Measurements from ENCODE around the gene NOL9.

DNA sequence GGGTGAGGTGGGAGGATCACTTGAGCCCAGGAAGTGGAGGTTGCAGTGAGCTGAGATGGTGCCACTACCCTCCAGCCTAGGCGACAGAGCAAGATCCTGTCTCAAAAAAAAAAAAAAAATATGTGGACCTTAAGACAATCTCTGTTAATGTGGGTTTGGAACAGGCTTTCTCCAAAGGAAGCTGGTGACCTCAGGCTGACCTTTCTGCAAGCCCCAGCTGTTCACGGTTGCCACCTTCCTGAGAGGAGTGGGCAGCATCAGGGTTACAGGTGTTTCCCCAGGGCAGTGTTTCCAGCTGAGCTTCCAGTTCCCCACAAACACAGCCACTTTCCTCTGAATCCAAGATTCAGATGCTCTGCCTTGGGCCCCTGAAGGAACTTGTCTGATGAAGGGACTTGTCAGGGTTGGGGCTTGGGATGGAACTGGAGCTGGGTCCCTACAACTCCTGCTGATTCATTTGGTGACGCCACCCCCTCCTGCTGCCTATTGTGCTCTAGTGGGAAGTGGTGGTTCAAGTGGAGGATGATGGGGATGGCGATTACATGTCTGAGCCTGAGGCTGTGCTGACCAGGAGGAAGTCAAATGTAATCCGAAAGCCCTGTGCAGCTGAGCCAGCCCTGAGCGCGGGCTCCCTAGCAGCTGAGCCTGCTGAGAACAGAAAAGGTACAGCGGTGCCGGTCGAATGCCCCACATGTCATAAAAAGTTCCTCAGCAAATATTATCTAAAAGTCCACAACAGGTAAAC is 27.4 kb upstream of the NOL9 start:
- TF ChIP-seq POLR2AphosphoS5 (IDR thresholded peaks at IDR 0.05) (no peak), POLR2A (IDR thresholded peaks at IDR 0.05) (no peak)
- TF ChIP-seq, protein P1, sequence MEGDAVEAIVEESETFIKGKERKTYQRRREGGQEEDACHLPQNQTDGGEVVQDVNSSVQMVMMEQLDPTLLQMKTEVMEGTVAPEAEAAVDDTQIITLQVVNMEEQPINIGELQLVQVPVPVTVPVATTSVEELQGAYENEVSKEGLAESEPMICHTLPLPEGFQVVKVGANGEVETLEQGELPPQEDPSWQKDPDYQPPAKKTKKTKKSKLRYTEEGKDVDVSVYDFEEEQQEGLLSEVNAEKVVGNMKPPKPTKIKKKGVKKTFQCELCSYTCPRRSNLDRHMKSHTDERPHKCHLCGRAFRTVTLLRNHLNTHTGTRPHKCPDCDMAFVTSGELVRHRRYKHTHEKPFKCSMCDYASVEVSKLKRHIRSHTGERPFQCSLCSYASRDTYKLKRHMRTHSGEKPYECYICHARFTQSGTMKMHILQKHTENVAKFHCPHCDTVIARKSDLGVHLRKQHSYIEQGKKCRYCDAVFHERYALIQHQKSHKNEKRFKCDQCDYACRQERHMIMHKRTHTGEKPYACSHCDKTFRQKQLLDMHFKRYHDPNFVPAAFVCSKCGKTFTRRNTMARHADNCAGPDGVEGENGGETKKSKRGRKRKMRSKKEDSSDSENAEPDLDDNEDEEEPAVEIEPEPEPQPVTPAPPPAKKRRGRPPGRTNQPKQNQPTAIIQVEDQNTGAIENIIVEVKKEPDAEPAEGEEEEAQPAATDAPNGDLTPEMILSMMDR (IDR thresholded peaks at IDR 0.05): no peak
